Measurements from ENCODE around the gene TSR3.
A peak's percentile ranks its signal among the peaks of the same experiment; 100 is the strongest.

TSR3 gene

GRCh38 chr16:1351215-1351581 is 480 bp downstream of the TSR3 start:
- peak overlapping the region; percentile 86 for H3K9ac ChIP-seq (ENCODE audit: low read length)
- peaks cover 16% of the 10 kb centered on the region for H3K79me2 ChIP-seq (ENCODE audit: control insufficient read depth, insufficient read depth, low read length)
- no peak overlapping the region for H2BK15ac ChIP-seq (replicated peaks; ENCODE audit: low read depth)
- no CpG with 5 or more reads among the region's 35 CpGs for WGBS (ENCODE audit: extremely low coverage, insufficient coverage, low lambda C conversion rate)
- peak overlapping the region; percentile 45 for H3K23ac ChIP-seq (ENCODE audit: low read length)
- H3K79me1 ChIP-seq (ENCODE audit: low read length), result peaks cover 18% of the 10 kb centered on the region
- peak overlapping the region; percentile 83 for H3K56ac ChIP-seq (ENCODE audit: low read length)
- peak overlapping the region; percentile 38 for H3K4ac ChIP-seq (ENCODE audit: low read depth, low read length)
- H2BK120ac ChIP-seq (ENCODE audit: low read depth, low read length), result no peak overlapping the region
- no peaks in the 10 kb centered on the region for H3K27me3 ChIP-seq (ENCODE audit: insufficient read depth, low read length, poor library complexity)
- H2BK5ac ChIP-seq (ENCODE audit: low read length), result no peak overlapping the region
- H3K4me2 ChIP-seq (ENCODE audit: low read length), result peak overlapping the region; percentile 93
- no peak for DNase-seq
- peak overlapping the region; percentile 32 for H2AK5ac ChIP-seq (ENCODE audit: low read length)
- H4K5ac ChIP-seq (ENCODE audit: low read length), result no peak overlapping the region
- peak overlapping the region; percentile 88 for H3K4me3 ChIP-seq (ENCODE audit: low read length)
- H4K8ac ChIP-seq (ENCODE audit: low read depth, low read length), result peak overlapping the region; percentile 59
- peak overlapping the region; percentile 6 for H3K18ac ChIP-seq (ENCODE audit: low read length)
- H3K27ac ChIP-seq (ENCODE audit: low read depth, low read length), result no peak overlapping the region
- no peaks in the 10 kb centered on the region for H3K36me3 ChIP-seq (ENCODE audit: control insufficient read depth, insufficient read depth, low read length)
- peaks cover 2% of the 10 kb centered on the region for H3K4me1 ChIP-seq (ENCODE audit: control insufficient read depth, low read depth, low read length)

GRCh38 chr16:1350691-1351090 is 987 bp downstream of the TSR3 start:
- Histone ChIP-seq H3K18ac (ENCODE audit: low read length) (no peak overlapping the region), H3K4me1 (ENCODE audit: control insufficient read depth, low read depth, low read length) (peaks cover 2% of the 10 kb centered on the region), H3K27ac (ENCODE audit: low read depth, low read length) (no peak overlapping the region), H2BK5ac (ENCODE audit: low read length) (no peak overlapping the region), H3K56ac (ENCODE audit: low read length) (peak overlapping the region; percentile 49), H2AK5ac (ENCODE audit: low read length) (no peak overlapping the region), H3K79me1 (ENCODE audit: low read length) (peaks cover 18% of the 10 kb centered on the region), H3K4me3 (ENCODE audit: low read length) (peak overlapping the region; percentile 88), H3K23ac (ENCODE audit: low read length) (no peak overlapping the region), H3K79me2 (ENCODE audit: control insufficient read depth, insufficient read depth, low read length) (peaks cover 14% of the 10 kb centered on the region), H3K36me3 (ENCODE audit: control insufficient read depth, insufficient read depth, low read length) (no peaks in the 10 kb centered on the region), H3K27me3 (ENCODE audit: insufficient read depth, low read length, poor library complexity) (no peaks in the 10 kb centered on the region), H2BK15ac (replicated peaks; ENCODE audit: low read depth) (no peak overlapping the region), H3K4me2 (ENCODE audit: low read length) (peak overlapping the region; percentile 93), H3K4ac (ENCODE audit: low read depth, low read length) (no peak overlapping the region), H4K8ac (ENCODE audit: low read depth, low read length) (no peak overlapping the region), H3K9ac (ENCODE audit: low read length) (peak overlapping the region; percentile 86), H2BK120ac (ENCODE audit: low read depth, low read length) (no peak overlapping the region), H4K5ac (ENCODE audit: low read length) (no peak overlapping the region)
- WGBS (ENCODE audit: extremely low coverage, insufficient coverage, low lambda C conversion rate), result no CpG with 5 or more reads among the region's 19 CpGs
- no peak for DNase-seq

GRCh38 chr16:1349951-1350350 is 1.7 kb downstream of the TSR3 start:
- H2AK5ac ChIP-seq (ENCODE audit: low read length), result no peak overlapping the region
- no peak overlapping the region for H3K4me2 ChIP-seq (ENCODE audit: low read length)
- DNase-seq, result no peak
- H3K27ac ChIP-seq (ENCODE audit: low read depth, low read length), result no peak overlapping the region
- no peak overlapping the region for H4K8ac ChIP-seq (ENCODE audit: low read depth, low read length)
- no CpG with 5 or more reads among the region's 17 CpGs for WGBS (ENCODE audit: extremely low coverage, insufficient coverage, low lambda C conversion rate)
- H3K79me2 ChIP-seq (ENCODE audit: control insufficient read depth, insufficient read depth, low read length), result peaks cover 10% of the 10 kb centered on the region
- H2BK120ac ChIP-seq (ENCODE audit: low read depth, low read length), result no peak overlapping the region
- H3K9ac ChIP-seq (ENCODE audit: low read length), result no peak overlapping the region
- H3K4me3 ChIP-seq (ENCODE audit: low read length), result no peak overlapping the region
- no peak overlapping the region for H2BK5ac ChIP-seq (ENCODE audit: low read length)
- H3K23ac ChIP-seq (ENCODE audit: low read length), result no peak overlapping the region
- no peak overlapping the region for H3K18ac ChIP-seq (ENCODE audit: low read length)
- no peak overlapping the region for H2BK15ac ChIP-seq (replicated peaks; ENCODE audit: low read depth)
- no peak overlapping the region for H3K4ac ChIP-seq (ENCODE audit: low read depth, low read length)
- no peak overlapping the region for H4K5ac ChIP-seq (ENCODE audit: low read length)
- H3K4me1 ChIP-seq (ENCODE audit: control insufficient read depth, low read depth, low read length), result peaks cover 2% of the 10 kb centered on the region
- no peaks in the 10 kb centered on the region for H3K27me3 ChIP-seq (ENCODE audit: insufficient read depth, low read length, poor library complexity)
- H3K79me1 ChIP-seq (ENCODE audit: low read length), result peaks cover 18% of the 10 kb centered on the region
- no peaks in the 10 kb centered on the region for H3K36me3 ChIP-seq (ENCODE audit: control insufficient read depth, insufficient read depth, low read length)
- H3K56ac ChIP-seq (ENCODE audit: low read length), result no peak overlapping the region

- no peak overlapping the region for H3K56ac ChIP-seq (ENCODE audit: low read length)
- H2BK5ac ChIP-seq (ENCODE audit: low read length), result no peak overlapping the region
- H3K23ac ChIP-seq (ENCODE audit: low read length), result no peak overlapping the region
- H3K4ac ChIP-seq (ENCODE audit: low read depth, low read length), result no peak overlapping the region
- H3K4me1 ChIP-seq (ENCODE audit: control insufficient read depth, low read depth, low read length), result peaks cover 2% of the 10 kb centered on the region
- H3K27me3 ChIP-seq (ENCODE audit: insufficient read depth, low read length, poor library complexity), result no peaks in the 10 kb centered on the region
- peaks cover 18% of the 10 kb centered on the region for H3K79me1 ChIP-seq (ENCODE audit: low read length)
- H3K79me2 ChIP-seq (ENCODE audit: control insufficient read depth, insufficient read depth, low read length), result peaks cover 10% of the 10 kb centered on the region
- no peak overlapping the region for H2BK15ac ChIP-seq (replicated peaks; ENCODE audit: low read depth)
- H2BK120ac ChIP-seq (ENCODE audit: low read depth, low read length), result no peak overlapping the region
- no peaks in the 10 kb centered on the region for H3K36me3 ChIP-seq (ENCODE audit: control insufficient read depth, insufficient read depth, low read length)
- H3K4me2 ChIP-seq (ENCODE audit: low read length), result no peak overlapping the region
- H3K4me3 ChIP-seq (ENCODE audit: low read length), result no peak overlapping the region
- no peak overlapping the region for H2AK5ac ChIP-seq (ENCODE audit: low read length)
- H3K18ac ChIP-seq (ENCODE audit: low read length), result no peak overlapping the region
- no peak overlapping the region for H4K8ac ChIP-seq (ENCODE audit: low read depth, low read length)
- H4K5ac ChIP-seq (ENCODE audit: low read length), result no peak overlapping the region
- no CpG with 5 or more reads among the region's 16 CpGs for WGBS (ENCODE audit: extremely low coverage, insufficient coverage, low lambda C conversion rate)
- no peak overlapping the region for H3K9ac ChIP-seq (ENCODE audit: low read length)
- no peak overlapping the region for H3K27ac ChIP-seq (ENCODE audit: low read depth, low read length)
- no peak for DNase-seq
These were observed 2.3 kb downstream of the TSR3 start for GRCh38 chr16:1349351-1349750.

- no peak overlapping the region for H4K8ac ChIP-seq (ENCODE audit: low read depth, low read length)
- no peak overlapping the region for H2AK5ac ChIP-seq (ENCODE audit: low read length)
- H3K36me3 ChIP-seq (ENCODE audit: control insufficient read depth, insufficient read depth, low read length), result no peaks in the 10 kb centered on the region
- peaks cover 10% of the 10 kb centered on the region for H3K79me2 ChIP-seq (ENCODE audit: control insufficient read depth, insufficient read depth, low read length)
- WGBS (ENCODE audit: extremely low coverage, insufficient coverage, low lambda C conversion rate), result no CpG with 5 or more reads among the region's 14 CpGs
- H3K23ac ChIP-seq (ENCODE audit: low read length), result no peak overlapping the region
- no peak overlapping the region for H3K4me2 ChIP-seq (ENCODE audit: low read length)
- DNase-seq, result no peak
- no peaks in the 10 kb centered on the region for H3K27me3 ChIP-seq (ENCODE audit: insufficient read depth, low read length, poor library complexity)
- H4K5ac ChIP-seq (ENCODE audit: low read length), result no peak overlapping the region
- H3K56ac ChIP-seq (ENCODE audit: low read length), result no peak overlapping the region
- peaks cover 2% of the 10 kb centered on the region for H3K4me1 ChIP-seq (ENCODE audit: control insufficient read depth, low read depth, low read length)
- no peak overlapping the region for H3K18ac ChIP-seq (ENCODE audit: low read length)
- H2BK120ac ChIP-seq (ENCODE audit: low read depth, low read length), result no peak overlapping the region
- H2BK5ac ChIP-seq (ENCODE audit: low read length), result no peak overlapping the region
- no peak overlapping the region for H3K9ac ChIP-seq (ENCODE audit: low read length)
- H3K27ac ChIP-seq (ENCODE audit: low read depth, low read length), result no peak overlapping the region
- H3K4me3 ChIP-seq (ENCODE audit: low read length), result no peak overlapping the region
- H3K4ac ChIP-seq (ENCODE audit: low read depth, low read length), result no peak overlapping the region
- H3K79me1 ChIP-seq (ENCODE audit: low read length), result peaks cover 18% of the 10 kb centered on the region
- H2BK15ac ChIP-seq (replicated peaks; ENCODE audit: low read depth), result no peak overlapping the region
These were observed 2.8 kb downstream of the TSR3 start for GRCh38 chr16:1348926-1349325.

- Histone ChIP-seq H3K27ac (ENCODE audit: low read depth, low read length) (no peak overlapping the region), H3K36me3 (ENCODE audit: control insufficient read depth, insufficient read depth, low read length) (no peaks in the 10 kb centered on the region), H3K9ac (ENCODE audit: low read length) (no peak overlapping the region), H3K4me2 (ENCODE audit: low read length) (no peak overlapping the region), H2BK15ac (replicated peaks; ENCODE audit: low read depth) (no peak overlapping the region), H3K4me3 (ENCODE audit: low read length) (no peak overlapping the region), H3K27me3 (ENCODE audit: insufficient read depth, low read length, poor library complexity) (no peaks in the 10 kb centered on the region), H4K5ac (ENCODE audit: low read length) (no peak overlapping the region), H3K79me1 (ENCODE audit: low read length) (peaks cover 18% of the 10 kb centered on the region), H3K56ac (ENCODE audit: low read length) (no peak overlapping the region), H3K4ac (ENCODE audit: low read depth, low read length) (no peak overlapping the region), H3K4me1 (ENCODE audit: control insufficient read depth, low read depth, low read length) (peaks cover 2% of the 10 kb centered on the region), H3K79me2 (ENCODE audit: control insufficient read depth, insufficient read depth, low read length) (peaks cover 10% of the 10 kb centered on the region), H2BK120ac (ENCODE audit: low read depth, low read length) (no peak overlapping the region), H4K8ac (ENCODE audit: low read depth, low read length) (no peak overlapping the region), H3K18ac (ENCODE audit: low read length) (no peak overlapping the region), H2AK5ac (ENCODE audit: low read length) (no peak overlapping the region), H3K23ac (ENCODE audit: low read length) (no peak overlapping the region), H2BK5ac (ENCODE audit: low read length) (no peak overlapping the region)
- WGBS (ENCODE audit: extremely low coverage, insufficient coverage, low lambda C conversion rate), result no CpG with 5 or more reads among the region's 15 CpGs
- DNase-seq, result no peak
These were observed 3.2 kb downstream of the TSR3 start for GRCh38 chr16:1348441-1348840.

Measured in mesendoderm (in vitro differentiated cells).